Measurements from ENCODE around the gene INPP5A. TPM values are rescaled to one million over a fixed set of nuclear protein-coding genes. Genes with fewer than 3 reads are reported as not detected.
A peak's percentile ranks its signal among the peaks of the same experiment; 100 is the strongest.

INPP5A gene
- total RNA-seq, 6 experiments from 2014 or later, result 58.9 to 64.6 (median 63.8) TPM

DNA sequence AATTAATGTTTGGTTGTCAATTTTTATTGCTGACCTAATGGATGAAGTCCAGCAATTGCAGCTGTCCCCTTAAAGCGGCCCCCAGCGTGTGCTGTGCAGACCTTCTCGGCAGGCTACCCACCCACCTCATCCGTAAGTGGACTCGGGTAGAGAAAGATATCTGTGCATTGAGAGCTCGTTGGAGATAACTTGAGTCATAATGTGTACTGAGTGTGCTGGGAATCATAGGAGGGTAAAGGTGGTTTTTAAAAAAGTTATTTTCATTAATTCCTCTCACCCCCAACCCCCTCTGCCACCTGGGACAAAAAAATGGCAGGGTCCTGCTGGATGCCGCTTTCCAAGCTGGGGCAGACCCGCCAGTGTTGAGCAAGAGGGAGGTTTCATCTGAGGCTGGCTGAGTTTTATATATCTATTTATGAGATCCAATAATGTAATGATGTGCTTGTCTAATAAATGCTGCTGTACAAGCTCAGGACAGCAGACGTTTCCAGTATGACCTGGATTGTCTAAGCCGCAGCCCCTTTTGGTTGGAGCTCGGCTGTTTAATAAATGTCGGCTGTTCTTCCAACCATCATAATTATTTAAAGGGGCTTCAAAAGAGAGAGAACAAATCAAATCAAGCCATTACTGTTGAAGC is 129.2 kb downstream of the INPP5A start:
- peaks cover 1% of the 10 kb centered on the region for H3K27me3 Mint-ChIP-seq (ENCODE audit: insufficient read depth)
- TF ChIP-seq, protein P1, sequence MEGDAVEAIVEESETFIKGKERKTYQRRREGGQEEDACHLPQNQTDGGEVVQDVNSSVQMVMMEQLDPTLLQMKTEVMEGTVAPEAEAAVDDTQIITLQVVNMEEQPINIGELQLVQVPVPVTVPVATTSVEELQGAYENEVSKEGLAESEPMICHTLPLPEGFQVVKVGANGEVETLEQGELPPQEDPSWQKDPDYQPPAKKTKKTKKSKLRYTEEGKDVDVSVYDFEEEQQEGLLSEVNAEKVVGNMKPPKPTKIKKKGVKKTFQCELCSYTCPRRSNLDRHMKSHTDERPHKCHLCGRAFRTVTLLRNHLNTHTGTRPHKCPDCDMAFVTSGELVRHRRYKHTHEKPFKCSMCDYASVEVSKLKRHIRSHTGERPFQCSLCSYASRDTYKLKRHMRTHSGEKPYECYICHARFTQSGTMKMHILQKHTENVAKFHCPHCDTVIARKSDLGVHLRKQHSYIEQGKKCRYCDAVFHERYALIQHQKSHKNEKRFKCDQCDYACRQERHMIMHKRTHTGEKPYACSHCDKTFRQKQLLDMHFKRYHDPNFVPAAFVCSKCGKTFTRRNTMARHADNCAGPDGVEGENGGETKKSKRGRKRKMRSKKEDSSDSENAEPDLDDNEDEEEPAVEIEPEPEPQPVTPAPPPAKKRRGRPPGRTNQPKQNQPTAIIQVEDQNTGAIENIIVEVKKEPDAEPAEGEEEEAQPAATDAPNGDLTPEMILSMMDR (IDR thresholded peaks at IDR 0.05), result no peak
- no peaks in the 10 kb centered on the region for H3K9me3 Mint-ChIP-seq
- peak overlapping the region; percentile 86 for H3K4me3 Mint-ChIP-seq
- DNase-seq, result no peak
- H3K36me3 Mint-ChIP-seq (ENCODE audit: low read depth), result peaks cover 14% of the 10 kb centered on the region
- H3K27ac Mint-ChIP-seq, result peak overlapping the region; percentile 96
- H3K4me1 Mint-ChIP-seq (ENCODE audit: low read depth), result peaks cover 45% of the 10 kb centered on the region

DNA sequence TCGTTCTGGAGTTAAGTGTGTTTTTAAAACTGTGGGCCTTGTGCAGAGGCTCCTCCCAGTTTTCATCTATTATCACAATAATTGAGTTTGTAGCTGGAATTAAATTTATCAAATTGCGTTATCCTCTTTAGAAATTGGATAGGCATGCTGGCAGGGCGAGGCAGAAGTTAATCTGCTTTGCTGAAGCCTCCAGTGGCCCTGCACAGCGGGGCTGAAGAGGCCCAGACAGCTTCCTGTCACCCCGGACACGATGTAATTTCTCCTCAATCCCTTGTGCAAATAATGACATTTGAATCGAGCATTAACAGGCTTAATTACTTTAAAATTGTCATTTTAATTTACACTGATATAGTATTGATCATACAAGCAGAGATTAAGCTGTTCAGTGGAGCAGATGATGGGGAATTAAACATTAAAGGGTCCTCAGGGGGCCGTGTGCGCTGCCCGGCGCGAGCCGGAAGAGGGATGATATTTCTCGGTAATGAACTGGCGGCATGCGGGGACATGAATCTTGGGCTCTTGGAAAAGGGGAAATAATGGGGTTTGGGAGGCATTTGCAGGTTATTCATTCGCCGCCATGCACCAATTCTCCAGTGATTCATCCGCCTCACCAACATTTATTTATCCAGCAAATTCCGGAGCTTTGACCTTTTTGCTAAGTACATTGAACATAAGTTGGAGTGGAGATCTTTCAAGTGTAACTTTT is 129.9 kb downstream of the INPP5A start:
- Mint-ChIP-seq H3K27ac (peak overlapping the region; percentile 96), H3K4me1 (ENCODE audit: low read depth) (peaks cover 46% of the 10 kb centered on the region), H3K4me3 (peak overlapping the region; percentile 86), H3K27me3 (ENCODE audit: insufficient read depth) (peaks cover 1% of the 10 kb centered on the region), H3K9me3 (no peaks in the 10 kb centered on the region), H3K36me3 (ENCODE audit: low read depth) (peaks cover 18% of the 10 kb centered on the region)
- TF ChIP-seq, protein P1 (IDR thresholded peaks at IDR 0.05), result no peak
- DNase-seq, result peak; percentile 42

DNA sequence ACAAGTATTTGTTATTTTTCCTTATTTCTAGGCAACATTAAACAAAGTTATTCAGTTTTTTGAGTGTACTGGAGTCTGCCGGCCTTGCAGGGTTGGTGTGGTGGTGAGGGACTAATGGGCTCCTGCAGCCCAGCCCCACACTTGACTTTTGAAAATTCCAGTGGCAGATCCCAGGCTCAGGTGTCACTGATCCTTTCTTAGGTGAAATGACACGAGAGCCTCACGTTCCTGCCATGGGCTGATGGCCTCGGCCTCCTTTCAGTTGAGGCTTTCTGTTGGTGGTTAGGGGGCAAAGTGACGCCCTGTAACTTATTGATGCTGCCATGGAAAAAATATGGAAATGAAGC is 130.4 kb downstream of the INPP5A start:
- H3K4me3 Mint-ChIP-seq, result peak overlapping the region; percentile 86
- peaks cover 1% of the 10 kb centered on the region for H3K27me3 Mint-ChIP-seq (ENCODE audit: insufficient read depth)
- H3K27ac Mint-ChIP-seq, result peak overlapping the region; percentile 96
- DNase-seq, result no peak
- H3K4me1 Mint-ChIP-seq (ENCODE audit: low read depth), result peaks cover 51% of the 10 kb centered on the region
- TF ChIP-seq, protein P1 (IDR thresholded peaks at IDR 0.05), result no peak
- H3K9me3 Mint-ChIP-seq, result no peaks in the 10 kb centered on the region
- peaks cover 23% of the 10 kb centered on the region for H3K36me3 Mint-ChIP-seq (ENCODE audit: low read depth)

DNA sequence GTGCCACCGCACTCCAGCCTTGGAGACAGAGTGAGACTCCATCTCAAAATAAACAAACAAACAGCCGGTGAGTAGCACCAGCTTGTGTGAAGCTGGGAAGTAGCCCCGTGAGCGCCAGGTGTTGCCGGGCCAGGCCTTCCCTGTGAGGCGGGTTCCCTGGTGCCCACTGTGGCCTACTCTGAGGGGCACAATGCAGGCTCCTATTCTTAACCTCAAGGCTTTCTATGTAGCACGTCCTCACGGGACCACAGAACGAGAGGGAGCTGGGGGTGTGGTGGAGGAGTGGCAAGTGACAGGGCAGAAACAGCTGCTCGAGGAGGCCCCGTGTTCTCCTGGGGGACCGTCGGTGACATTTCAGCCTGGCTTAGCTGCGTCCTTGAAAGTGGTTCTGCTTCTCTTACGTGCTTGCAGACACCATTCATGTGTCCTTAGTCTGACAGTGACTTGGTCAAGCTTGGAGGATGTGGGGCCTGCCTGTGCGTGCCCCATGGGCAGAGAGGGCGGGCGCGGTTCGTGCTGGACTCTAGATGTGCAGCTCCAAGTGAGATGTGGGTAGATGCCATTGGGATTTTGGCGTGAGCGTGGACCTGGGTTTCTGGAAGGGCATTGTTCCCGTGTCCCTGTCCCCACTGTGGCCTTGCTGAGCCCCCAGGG is 131.7 kb downstream of the INPP5A start:
- H3K9me3 Mint-ChIP-seq, result no peaks in the 10 kb centered on the region
- TF ChIP-seq, protein P1 (IDR thresholded peaks at IDR 0.05), result no peak

DNA sequence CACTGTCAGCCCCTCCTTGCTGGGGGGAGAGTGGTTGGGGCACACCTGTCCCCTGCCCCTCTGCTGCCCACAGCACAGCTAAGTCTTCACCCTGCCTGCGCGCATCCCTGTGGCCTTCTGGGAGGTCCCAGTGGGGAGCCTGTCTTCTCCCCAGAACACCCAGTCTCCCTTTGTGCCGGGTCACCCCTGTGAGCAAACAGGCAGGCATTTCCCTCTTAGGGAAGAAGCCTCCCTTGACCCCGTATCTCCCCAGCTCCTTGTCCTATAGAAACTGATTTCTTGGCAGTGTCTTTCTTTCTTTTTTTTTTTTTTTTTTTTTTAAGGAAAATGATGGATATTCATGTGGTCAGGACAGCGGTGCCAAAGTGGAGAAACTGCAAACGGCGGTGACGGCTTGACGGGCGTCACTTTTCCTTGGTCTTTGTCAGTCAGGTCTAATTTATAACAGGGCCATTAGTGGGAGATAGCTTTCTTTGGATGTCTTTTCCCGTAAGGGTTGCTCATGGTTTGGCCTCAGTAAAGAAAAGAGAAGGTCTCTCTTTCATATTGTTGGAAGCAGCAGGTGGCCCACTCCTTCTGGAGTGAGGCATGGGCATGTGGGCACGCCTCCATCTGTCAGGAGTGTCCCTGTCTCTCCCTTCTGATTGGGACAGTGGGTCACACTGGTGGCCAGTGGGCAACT is 133.1 kb downstream of the INPP5A start:
- Mint-ChIP-seq H3K27ac (peak overlapping the region; percentile 36), H3K9me3 (no peaks in the 10 kb centered on the region), H3K4me1 (ENCODE audit: low read depth) (peaks cover 45% of the 10 kb centered on the region), H3K27me3 (ENCODE audit: insufficient read depth) (peaks cover 4% of the 10 kb centered on the region), H3K4me3 (no peak overlapping the region), H3K36me3 (ENCODE audit: low read depth) (peaks cover 30% of the 10 kb centered on the region)
- TF ChIP-seq, protein P1 (IDR thresholded peaks at IDR 0.05), result no peak
- no peak for DNase-seq

More for the DNA sequence above, 131.7 kb downstream of the INPP5A start:
- DNase-seq, result no peak
- peak overlapping the region; percentile 96; the same call in 1 of the 2 replicates for H3K27ac Mint-ChIP-seq
- H3K27me3 Mint-ChIP-seq (ENCODE audit: insufficient read depth), result peaks cover 4% of the 10 kb centered on the region
- H3K4me1 Mint-ChIP-seq (ENCODE audit: low read depth), result peaks cover 46% of the 10 kb centered on the region
- no peak overlapping the region for H3K4me3 Mint-ChIP-seq
- peaks cover 30% of the 10 kb centered on the region for H3K36me3 Mint-ChIP-seq (ENCODE audit: low read depth)
